Stimulated activated CD8-positive, alpha-beta memory T cell treated with anti-CD3 and anti-CD28 coated beads, Interleukin-7, amount 100 ng/mL, for 4 hours (primary cell): Measurements from ENCODE around the gene CPNE7.
"Not testable (repeated sequence)": the region's sequence is repeated elsewhere in the genome, so short reads cannot be mapped to it uniquely, and the experiment has no call there.

ENCODE experiments used
- DNase-seq, 2 donors: peaks; one replicate each; pipeline ENCODE4 v3.0.0-alpha.2; 2020; ENCODE audit warnings: low read depth in 2 of 2

The CPNE7 gene

DNA sequence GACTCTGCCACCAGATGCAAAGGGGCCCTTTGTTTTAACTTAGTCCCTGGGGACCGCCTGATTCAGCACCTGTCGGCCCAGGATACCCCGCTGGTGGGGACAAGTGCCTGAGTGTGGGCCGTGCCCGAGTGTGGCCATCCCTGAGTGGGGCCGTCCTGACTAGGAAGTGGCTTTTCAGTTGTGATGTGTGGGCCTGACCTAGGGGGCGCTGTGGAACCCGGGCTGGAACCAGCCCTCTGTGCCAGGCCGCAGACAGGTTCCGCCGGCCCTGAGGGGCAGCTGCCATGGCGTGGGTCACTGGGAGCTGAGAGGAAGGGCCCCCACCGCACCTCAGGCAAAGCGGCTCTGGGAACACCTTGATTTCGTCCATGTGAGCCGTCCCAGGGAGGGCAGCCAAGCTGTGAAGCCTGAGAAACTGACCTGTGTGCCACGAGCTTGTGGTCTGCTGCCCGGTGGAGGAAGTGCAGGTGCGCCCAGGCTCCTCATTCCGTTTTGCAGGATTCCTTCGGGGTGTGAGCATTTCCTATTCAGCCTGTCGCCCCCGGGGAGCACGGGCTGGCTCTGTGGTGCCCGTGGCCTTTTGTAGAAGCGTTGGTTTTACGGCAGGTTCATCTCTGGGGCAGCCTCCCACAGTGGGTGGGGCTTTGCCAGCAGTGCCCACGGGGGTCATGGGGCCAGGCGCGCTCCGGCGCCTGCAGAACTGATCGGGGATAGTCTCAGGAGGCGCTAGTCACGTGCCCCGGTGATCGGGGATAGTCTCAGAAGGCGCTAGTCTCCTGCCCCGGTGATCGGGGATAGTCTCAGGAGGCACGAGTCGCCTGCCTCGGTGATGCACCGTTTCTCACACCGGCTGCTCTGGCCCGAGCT is 9.8 kb upstream of the CPNE7 start:
- peak in 1 of 2 donors; percentile 35 for DNase-seq

DNA sequence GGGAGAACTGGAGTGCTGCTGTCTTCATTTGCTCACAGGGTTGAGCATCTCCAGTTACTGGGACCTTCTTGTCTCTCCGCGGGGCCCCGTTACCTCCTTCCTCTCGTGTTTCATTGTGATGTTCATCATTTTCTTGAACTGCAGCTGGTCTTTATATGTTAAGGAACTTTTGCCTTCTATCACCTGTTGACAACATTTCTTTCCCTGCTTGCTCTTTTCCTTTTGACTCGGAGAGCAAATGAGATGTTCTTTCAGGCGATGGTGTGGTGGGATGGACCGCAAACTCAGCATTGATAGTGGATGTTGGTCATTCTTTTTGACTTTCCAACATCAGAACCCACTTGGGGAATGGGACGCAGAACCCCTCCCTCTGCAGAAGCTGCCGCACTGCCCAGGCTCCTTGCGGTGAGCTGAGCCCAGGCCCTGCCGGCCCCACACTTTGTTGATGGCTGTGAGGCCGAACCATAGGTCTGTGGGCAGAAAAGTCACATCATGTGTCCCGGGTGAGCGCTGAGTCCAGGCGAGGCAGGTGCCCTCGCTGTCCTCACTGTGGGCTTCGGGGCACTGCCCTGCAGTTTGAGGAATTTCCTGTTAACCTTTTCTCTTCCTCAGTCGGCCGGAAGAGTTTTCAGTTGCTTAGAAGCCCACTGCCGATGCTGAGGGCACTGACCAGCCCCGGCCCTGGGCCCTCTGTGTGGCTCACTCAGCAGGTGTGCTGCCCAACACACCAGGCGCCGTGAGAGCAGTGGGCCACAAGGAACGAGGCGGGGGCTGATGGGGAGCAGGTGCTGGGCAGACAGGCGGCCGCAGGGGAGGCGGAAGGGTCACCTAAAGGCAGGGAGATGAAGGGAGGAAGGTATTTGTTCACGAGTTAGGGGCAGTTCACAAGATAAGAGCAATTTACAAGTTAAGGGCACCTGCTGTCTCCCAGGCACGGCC is 7.6 kb upstream of the CPNE7 start:
- DNase-seq, result no peak

DNA sequence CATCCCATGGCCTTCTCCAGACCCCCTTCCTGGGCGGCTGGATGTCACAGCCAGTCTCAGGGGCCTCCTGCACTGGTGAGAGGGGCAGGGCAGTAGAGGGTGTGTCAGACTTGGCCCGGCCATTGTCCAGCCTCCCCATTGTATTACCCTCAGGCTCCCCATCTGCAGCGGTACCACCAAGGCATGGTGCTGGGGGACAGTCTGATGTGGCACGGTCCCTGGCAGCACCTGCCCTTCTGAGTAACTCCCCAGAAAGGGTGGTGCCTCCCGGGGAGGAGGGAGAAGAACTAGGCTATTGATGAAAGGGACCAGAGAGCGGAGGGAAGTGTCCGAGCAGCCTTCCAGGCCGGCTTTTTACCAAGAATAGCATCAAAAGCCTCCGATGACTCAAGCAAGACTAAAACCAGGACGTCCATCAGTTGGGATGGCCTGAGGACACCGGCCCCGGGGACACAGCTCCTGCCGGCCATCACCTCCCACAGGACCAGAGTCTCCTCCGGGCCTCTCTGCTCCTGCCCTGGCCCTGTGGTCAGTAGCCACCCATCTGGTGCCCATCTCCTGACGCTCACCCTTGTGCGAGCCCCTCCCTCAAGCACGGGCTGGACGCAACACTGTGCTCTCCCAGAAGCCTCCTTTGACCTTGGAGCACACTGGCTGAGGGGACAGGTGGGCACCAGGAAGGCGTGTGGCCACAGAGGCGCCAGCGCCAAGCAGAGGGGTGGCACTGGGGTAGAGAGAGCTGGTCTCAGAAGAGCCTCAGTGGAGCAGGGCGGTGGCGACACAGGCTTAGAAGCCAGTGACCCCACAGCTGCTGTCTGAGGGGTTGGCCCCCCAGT is 5.8 kb upstream of the CPNE7 start:
- no peak for DNase-seq

DNA sequence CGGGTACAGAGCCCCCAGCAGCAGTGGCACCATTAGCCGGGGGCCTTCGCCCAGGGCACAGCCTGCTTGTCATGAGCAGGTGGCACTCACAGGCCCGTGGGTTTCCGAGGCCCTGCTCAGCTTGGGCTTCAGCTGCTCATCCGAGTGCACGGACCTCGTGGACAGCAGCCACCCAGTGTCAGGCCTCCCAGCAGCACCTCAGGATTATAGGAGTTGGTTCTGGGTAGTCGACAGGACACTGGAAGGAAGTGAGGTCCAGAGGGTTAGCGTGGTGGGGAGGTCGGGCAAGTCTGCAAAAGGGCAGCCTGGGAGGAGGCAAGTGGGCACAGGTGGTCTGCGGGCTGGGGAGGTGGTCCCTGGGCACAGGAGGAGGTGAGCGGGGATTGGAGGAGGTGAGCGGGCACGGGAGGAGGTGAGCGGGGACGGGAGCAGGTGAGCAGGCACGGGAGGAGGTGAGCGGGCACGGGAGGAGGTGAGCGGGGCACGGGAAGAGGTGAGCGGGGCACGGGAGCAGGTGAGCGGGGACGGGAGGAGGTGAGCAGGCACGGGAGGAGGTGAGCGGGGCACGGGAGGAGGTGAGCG is 5.1 kb upstream of the CPNE7 start:
- no peak for DNase-seq

DNA sequence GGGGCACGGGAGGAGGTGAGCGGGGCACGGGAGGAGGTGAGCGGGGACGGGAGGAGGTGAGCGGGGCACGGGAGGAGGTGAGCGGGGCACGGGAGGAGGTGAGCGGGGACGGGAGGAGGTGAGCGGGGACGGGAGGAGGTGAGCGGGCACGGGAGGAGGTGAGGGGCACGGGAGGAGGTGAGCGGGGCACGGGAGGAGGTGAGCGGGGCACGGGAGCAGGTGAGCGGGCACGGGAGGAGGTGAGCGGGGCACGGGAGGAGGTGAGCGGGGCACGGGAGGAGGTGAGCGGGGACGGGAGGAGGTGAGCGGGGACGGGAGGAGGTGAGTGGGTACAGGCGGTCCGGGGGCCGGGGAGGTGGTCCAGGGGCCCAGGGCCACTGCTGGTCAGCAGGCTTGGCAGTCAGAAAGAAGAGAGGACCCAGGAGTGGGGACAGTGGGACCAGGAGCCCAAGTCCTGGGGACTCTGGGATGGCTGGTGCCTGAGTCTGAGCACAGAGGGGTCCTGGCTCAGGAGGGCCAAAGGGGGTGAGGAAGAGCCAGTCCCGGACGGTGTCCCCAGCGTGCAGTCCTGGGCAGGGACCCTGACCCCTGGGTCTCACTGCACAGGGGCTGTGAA is 4.5 kb upstream of the CPNE7 start:
- DNase-seq, result not testable (repeated sequence)

DNA sequence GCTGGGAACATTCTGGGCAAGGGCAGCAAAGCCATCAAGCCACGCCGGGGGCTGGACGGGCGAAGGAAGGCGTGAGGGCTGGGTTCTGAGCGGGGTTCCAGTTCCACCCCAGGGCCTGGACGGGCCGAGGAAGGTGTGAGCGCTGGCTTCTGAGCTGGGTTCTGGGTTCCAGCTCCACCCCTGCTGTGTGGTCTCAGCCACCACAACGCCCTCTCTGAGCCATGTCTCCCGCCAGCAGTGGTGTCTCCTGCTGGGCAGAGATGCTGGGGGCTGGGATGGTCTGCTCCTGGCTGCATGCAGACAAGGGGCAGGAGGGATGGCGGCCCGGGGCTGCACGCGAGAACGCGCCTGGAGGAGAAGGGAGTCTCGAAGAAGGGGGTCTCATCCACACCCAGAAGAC is 3.9 kb upstream of the CPNE7 start:
- DNase-seq, result no peak

DNA sequence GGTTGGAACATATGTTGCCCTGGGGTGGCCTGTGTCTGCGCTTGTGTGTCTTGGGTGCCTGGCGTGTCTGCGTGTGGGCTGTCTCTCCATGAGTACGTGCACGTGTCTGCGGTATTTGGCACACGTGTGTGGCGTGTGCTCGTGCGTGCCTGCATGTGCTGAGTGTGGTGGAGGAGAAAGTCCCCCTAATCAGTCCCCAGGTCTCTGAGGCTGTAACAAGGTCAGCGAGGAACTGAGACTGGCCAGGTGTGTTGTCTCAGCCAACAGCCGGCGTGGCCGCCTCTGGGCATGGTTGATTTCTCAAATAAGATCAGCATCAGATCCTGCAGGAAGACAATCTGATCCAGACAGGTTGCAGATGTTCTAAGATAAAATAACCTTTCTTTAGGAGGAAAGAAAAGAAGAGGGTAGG is 3.5 kb upstream of the CPNE7 start:
- no peak for DNase-seq

DNA sequence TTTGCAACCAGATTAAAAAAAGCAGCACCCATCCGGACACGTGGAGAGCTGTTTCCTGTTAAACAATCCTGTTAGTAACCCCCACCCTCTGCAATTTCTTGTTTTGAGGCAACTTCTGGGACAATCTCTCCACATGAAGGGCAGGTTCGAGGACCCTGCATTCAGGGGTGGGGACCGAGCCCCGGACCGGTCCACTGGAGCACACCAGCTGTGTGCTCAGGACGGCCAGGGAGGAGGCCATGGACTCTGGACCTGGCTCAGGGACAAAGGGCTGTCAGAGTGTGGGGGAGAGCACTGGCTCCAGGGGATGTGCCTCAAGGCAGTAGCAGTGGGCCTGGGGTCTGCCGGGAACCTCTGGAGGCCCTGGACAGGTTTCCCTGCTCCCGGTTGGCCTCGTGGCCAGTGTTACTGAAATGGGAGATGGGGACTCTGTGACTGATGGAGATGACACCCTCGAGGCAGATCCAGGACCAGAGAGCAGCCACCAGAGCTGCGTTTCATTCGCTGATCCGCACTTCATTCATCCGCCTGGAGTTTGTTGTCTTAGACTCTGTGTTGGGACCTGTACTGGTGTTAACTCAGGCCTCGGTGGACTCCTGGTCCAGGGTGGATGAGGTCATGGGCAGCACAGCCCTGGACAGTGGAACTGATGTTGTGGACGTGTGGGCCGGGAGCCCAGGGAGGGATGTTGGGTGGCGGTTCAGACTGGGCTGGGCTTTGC is 2.9 kb upstream of the CPNE7 start:
- no peak for DNase-seq

DNA sequence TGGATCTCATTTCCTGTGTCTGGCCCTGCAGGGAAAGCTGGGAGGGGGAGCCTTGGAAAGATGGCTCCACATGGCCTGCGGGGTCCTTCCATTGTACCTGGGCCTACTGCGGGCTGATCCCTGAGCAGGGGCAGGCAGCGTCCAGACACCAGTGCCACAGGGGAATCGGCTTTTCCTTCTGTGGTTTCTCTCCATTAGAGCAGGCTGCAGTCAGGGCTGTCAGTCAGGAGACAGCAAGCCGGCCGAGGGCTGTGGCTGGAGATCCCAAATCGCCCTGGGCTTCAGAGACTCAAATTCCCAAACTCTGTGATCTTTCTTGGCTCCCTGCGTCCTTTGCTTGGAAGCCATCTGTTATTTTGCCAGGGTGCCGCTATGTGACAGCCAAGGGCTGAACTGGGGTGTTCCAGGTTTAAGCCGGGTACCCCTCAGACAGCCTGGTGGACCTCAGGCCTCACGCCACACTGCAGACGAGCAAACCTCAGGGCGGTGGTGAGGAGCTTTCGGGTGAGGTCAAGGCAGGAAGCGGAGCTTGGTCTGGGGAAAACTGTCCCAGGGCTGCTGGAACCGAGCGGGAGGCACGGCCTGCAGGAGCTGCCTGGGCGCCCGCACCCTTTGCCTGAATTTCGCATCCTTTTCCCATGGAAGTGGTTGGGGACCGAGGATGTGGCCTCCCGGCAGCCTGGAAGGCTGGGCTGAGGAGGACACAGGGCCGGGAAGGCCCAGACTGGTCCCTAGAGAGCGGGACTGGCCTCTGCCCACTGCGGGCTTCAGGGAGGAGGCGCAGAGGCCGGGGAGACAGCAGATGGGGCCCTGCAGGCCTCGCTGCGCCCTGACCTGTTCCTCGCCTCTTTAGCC is 1.5 kb upstream of the CPNE7 start:
- DNase-seq, result no peak

DNA sequence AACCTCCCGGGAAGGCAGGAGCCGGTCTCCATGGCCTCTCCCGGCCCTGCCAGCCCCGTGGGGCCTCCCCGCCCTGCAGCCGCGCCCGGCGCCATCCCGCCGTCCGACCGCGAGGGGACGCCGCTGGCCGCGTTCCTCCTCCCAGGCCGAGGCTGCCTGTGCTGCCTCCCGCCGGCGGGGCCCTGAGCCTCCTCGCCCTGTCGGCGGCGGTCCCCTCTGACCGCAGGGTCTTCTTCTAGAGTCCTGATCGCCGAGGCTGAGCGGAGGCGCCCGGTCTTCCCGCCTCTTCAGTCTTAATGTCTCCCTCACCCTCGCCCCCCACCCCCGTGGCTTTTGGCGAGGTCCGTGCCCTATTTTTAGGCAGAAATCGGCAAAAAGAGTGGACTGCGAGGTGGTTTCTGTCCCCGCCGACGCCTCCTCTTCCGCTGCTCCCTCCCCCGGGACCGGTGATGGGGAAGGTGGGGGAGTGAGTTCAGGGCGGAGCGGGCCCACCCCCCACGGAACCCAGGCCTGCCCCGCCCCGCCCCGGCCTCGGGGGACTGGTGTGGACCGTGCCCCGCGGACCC is 794 bp upstream of the CPNE7 start:
- DNase-seq, result peak in 1 of 2 donors; percentile 29

DNA sequence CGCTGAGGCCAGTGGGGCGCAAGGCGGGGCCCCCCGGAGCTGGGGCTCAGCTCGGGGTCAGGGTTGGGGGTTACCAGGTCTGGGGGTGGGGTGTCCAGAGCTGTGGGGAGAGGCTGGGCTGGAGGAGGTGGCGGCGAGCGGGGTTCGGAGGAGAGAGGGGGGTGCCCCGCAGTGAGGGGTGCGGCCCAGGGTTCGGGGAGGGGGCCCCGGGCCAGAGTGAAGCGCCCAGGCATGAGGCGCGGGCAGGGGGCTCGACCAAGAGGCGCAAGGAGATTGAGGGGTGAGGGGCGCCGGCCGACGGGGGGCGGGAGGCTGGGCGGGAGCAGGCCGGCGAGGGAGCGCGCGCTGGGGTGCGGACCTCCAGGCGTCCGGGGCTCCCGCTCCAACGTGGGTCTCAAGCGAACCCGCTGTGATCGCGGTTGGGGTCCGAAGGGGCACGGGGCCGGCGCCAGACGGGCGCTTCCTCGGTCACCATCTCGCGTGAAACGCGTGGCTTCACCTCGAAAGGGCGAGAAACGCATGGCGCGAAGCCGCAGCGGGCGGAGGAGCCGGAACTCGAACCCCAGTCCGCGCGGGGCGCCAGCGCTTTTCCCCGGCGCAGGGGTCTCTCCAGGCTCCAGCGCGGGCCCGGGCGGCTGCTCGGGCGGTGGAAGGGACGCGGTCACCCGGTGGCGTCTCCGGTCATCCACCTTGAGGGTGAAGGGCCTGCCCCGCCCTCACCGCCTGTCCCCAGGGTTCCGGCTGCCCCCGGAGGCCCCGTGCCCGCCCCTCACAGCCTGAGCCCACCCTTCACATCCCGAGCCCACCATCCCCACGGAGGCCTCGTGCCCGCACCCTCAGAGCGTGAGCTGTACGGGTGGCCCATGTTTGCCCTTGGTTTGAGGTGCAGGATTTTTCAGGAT is 846 bp downstream of the CPNE7 start:
- no peak for DNase-seq

DNA sequence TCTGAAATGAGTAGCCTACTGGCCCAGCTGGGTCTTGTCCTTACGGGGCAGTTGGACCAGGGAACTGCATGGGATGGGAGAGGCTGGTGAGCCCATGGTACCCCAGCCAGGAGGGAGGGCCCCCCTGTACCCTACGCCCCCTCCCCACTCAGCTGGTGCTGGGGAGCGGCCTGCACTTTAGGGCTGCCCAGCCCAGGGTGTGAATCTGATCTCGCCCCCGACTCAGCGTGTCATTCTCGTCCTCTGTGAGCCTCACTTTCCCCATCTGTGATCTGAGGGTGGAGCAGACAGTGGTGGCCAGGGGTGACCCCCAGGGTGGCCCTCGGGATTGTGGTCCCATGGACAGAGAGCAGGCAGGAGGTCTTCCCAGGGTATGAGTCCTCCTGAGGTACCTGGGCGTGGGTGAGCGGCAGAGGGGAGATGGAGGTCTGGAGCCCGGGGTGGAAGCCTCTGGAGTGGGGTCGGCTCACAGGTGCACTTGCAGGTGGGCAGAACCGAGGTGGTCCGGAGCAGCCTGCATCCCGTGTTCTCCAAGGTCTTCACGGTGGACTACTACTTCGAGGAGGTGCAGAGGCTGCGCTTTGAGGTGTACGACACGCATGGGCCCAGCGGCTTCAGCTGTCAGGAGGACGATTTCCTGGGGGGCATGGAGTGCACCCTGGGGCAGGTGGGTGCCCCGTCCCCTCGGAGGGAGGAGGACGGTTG is 1.6 kb downstream of the CPNE7 start:
- no peak for DNase-seq

DNA sequence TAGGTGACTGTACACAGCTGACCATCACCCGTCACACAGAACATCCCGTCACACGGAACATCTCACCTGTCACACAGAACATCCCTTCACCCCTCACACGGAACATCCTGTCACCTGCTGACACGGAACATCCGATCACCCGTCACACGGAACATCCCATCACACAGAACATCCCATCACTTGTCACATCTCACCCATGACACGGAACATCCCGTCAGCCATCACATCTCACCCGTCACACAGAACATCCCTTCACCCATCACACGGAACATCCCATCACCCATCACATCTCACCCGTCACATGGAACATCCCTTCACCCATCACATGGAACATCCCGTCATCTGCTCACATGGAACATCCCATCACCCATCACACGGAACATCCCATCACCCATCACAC is 3.8 kb downstream of the CPNE7 start:
- no peak for DNase-seq

DNA sequence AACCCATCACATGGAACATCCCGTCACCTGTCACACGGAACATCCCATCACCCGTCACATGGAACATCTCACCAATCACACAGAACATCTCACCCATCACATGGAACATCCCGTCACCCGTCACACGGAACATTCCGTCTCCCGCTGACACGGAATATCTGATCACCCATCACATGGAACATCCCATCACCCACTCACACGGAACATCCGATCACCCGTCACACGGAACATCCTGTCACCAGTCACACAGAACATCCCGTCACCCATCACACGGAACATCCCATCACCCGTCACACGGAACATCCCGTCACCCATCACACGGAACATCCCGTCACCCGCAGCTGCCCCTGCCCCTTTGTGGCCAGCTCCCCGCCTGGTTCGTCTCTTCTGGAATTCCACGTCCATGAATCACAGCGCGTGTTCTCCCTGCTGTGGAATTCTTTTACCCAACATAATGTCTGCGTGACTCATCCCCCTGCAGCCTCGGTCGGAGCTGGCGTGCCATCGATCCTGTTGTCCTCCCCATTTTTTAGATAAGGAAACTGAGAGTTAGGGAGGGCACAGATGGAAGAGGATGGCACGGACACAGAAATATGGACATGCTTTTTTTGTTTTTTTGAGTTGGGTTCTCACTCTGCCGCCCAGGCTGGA is 5.6 kb downstream of the CPNE7 start:
- no peak for DNase-seq

DNA sequence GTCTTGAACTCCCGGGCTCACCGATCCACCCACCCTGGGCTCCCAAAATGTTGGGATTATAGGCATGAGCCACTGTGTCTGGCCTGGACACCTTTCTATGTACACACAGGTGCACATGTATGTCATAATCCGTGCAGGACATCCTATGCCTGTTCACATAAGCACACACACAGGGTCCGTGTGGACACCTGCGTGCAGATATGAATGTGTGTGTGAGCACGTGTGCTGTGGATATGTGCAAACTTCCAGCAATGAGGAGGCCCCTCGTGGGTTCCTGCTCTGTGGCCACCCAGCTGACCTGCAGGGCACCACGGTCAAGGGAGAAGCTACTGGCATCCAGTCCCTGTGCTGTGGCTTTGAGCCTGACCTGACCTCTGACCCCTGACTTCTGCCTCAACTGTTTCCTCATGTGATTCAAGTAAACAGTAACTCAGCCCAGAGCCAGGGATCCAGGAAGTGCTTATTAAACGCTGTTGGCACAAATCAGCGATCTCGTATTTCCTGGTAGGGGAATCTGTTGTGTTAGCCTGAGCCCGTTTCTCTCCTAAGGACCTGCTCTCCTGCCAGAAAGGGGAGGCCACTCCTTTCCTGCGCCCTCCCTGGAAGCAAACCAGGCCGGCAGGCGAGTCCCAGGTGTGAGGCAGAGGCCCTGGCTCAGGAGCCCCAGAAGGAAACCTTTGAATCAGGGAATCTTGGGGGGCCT is 6.5 kb downstream of the CPNE7 start:
- DNase-seq, result no peak

DNA sequence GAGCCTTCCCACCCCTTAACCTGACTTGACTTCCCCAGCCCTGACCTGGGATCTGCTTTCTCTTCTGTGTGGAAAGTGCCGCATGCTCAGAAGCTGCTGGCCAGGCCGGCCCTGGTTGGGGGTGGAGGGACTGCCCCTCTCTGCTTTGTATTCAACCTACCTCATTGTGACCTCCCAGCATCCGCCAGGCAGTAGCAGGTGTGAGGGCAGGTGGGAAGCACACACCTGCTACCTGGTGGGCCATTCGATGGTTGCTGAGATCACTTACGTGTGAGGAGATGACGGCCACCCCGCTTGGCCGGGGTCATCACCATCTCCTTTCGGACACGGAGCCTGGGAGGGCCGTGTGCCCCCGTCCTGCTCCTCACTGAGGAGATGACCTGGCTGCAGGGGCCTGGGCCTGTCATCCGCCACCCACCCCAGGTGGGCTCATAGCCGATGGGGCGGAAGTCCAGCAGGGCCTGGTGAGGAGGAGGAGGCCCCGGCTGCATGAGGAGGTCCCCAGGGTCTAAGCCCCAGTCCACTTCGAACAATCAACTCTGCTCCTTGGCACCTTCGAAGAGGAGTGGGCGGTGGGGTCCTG is 7.1 kb downstream of the CPNE7 start:
- DNase-seq, result no peak
